OCI-LY1 (cell line): ENCODE results near the gene ST3GAL5.

Source experiments
- CTCF ChIP-seq: fragments of 200-600 bp; sonication (generic), shearing (Covaris generic); IDR thresholded peaks from 2 replicates; pipeline ENCODE4 v1.5.1; 2017; ENCODE audit warnings: mild to moderate bottlenecking, antibody characterized with exemption, low read length, moderate library complexity, mixed read lengths
- EZH2 ChIP-seq: fragments of 200-600 bp; sonication (generic), shearing (Covaris generic); IDR thresholded peaks from 2 replicates; pipeline ENCODE4 v1.8.0; 2017; ENCODE audit warnings: borderline replicate concordance, mixed run types, mild to moderate bottlenecking, antibody characterized with exemption, low read length, moderate library complexity, mixed read lengths

- TF ChIP-seq CTCF (no peak), EZH2 (no peak)
Observed at GRCh38 chr2:85788603-85789002, 100.2 kb downstream of the ST3GAL5 start.
